ENCODE data around the gene MEGF6.

The MEGF6 gene

DNA sequence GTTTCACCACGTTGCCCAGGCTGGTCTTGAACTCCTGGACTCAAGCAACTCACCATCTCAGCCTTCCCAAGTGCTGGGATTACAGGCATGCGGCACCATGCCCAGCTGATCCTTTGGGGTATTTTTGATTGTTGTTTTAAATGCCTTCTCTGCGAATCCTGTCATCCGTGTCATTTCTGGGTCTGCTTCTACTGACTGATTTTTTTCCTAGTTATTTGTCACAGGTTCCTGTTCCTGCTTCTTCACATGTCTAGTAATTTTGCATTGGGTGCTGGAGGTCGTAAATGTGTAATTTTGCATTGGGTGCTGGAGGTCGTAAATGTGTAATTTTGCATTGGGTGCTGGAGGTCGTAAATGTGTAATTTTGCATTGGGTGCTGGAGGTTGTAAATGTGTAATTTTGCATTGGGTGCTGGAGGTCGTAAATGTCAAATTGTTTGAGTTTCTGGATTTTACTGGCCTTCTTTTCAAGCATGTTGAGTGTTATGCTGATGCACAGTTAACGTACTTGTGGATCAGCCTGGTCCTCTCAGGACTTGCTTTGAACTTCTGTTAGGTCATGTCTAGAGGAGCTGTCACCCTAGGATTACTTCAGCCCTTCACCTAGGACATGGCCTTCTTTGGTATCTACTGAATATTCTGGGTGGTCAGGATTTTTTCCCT is 161.0 kb downstream of the MEGF6 start:
- H3K36me3 ChIP-seq = no peaks in the 10 kb centered on the region
- H3K4me2 ChIP-seq = no peak overlapping the region
- H4K20me1 ChIP-seq = peaks cover 20% of the 10 kb centered on the region
- H3K4me3 ChIP-seq = no peak overlapping the region
- no peak overlapping the region for H3K9ac ChIP-seq
- peaks cover 16% of the 10 kb centered on the region; the same call in 1 of the 2 replicates for H3K9me3 ChIP-seq
- H3K27ac ChIP-seq = no peak overlapping the region
- peaks cover 7% of the 10 kb centered on the region; the same call in 1 of the 2 replicates for H3K27me3 ChIP-seq
- H3K4me1 ChIP-seq = peaks cover 21% of the 10 kb centered on the region
- no peak for TF ChIP-seq Cebpa-rat (IDR thresholded peaks at IDR 0.05)

- Histone ChIP-seq H3K9me3 (peaks cover 16% of the 10 kb centered on the region; the same call in 1 of the 2 replicates), H3K9ac (no peak overlapping the region), H3K36me3 (no peaks in the 10 kb centered on the region), H3K27ac (no peak overlapping the region), H3K4me3 (no peak overlapping the region), H3K4me2 (no peak overlapping the region), H3K4me1 (no peaks in the 10 kb centered on the region), H4K20me1 (no peaks in the 10 kb centered on the region), H3K27me3 (0 out of 2 replicates have a peak, but pooled peaks cover 11% of the 10 kb centered on the region)
- no peak for TF ChIP-seq Cebpa-rat (IDR thresholded peaks at IDR 0.05)
Measured at GRCh38 chr1:3444736-3445135, 166.6 kb downstream of the MEGF6 start.

- Histone ChIP-seq H3K4me1 (no peaks in the 10 kb centered on the region), H3K9me3 (peaks cover 16% of the 10 kb centered on the region; the same call in 1 of the 2 replicates), H3K9ac (no peak overlapping the region), H3K27ac (no peak overlapping the region), H3K36me3 (no peaks in the 10 kb centered on the region), H3K4me2 (no peak overlapping the region), H3K27me3 (0 out of 2 replicates have a peak, but pooled peaks cover 11% of the 10 kb centered on the region), H3K4me3 (no peak overlapping the region), H4K20me1 (no peaks in the 10 kb centered on the region)
- no peak for TF ChIP-seq Cebpa-rat (IDR thresholded peaks at IDR 0.05)
Measured at GRCh38 chr1:3444298-3444697, 167.0 kb downstream of the MEGF6 start.

- Histone ChIP-seq H3K27me3 (0 out of 2 replicates have a peak, but pooled peaks cover 11% of the 10 kb centered on the region), H3K4me3 (no peak overlapping the region), H3K27ac (no peak overlapping the region), H3K36me3 (no peaks in the 10 kb centered on the region), H3K4me1 (no peaks in the 10 kb centered on the region), H3K4me2 (no peak overlapping the region), H3K9me3 (peaks cover 16% of the 10 kb centered on the region; the same call in 1 of the 2 replicates), H3K9ac (no peak overlapping the region), H4K20me1 (no peaks in the 10 kb centered on the region)
- TF ChIP-seq Cebpa-rat (IDR thresholded peaks at IDR 0.05) = no peak
Measured at GRCh38 chr1:3443807-3444206, 167.5 kb downstream of the MEGF6 start.

GRCh38 chr1:3442901-3443300 is 168.4 kb downstream of the MEGF6 start:
- no peak for TF ChIP-seq Cebpa-rat (IDR thresholded peaks at IDR 0.05)
- H3K36me3 ChIP-seq = no peaks in the 10 kb centered on the region
- no peak overlapping the region for H3K9ac ChIP-seq
- H3K27ac ChIP-seq = no peak overlapping the region
- no peak overlapping the region for H3K4me3 ChIP-seq
- H4K20me1 ChIP-seq = no peaks in the 10 kb centered on the region
- no peak overlapping the region for H3K4me2 ChIP-seq
- H3K9me3 ChIP-seq = peaks cover 14% of the 10 kb centered on the region; the same call in 1 of the 2 replicates
- H3K27me3 ChIP-seq = 0 out of 2 replicates have a peak, but pooled peaks cover 11% of the 10 kb centered on the region
- H3K4me1 ChIP-seq = no peaks in the 10 kb centered on the region

GRCh38 chr1:3442331-3442730 is 169.0 kb downstream of the MEGF6 start:
- peaks cover 9% of the 10 kb centered on the region; the same call in 1 of the 2 replicates for H3K9me3 ChIP-seq
- 0 out of 2 replicates have a peak, but pooled peaks cover 11% of the 10 kb centered on the region for H3K27me3 ChIP-seq
- TF ChIP-seq Cebpa-rat (IDR thresholded peaks at IDR 0.05) = no peak
- no peaks in the 10 kb centered on the region for H3K36me3 ChIP-seq
- no peak overlapping the region for H3K4me3 ChIP-seq
- H3K4me2 ChIP-seq = no peak overlapping the region
- no peaks in the 10 kb centered on the region for H4K20me1 ChIP-seq
- no peak overlapping the region for H3K27ac ChIP-seq
- no peaks in the 10 kb centered on the region for H3K4me1 ChIP-seq
- no peak overlapping the region for H3K9ac ChIP-seq

GRCh38 chr1:3441880-3442279 is 169.4 kb downstream of the MEGF6 start:
- H3K9me3 ChIP-seq = peaks cover 6% of the 10 kb centered on the region; the same call in 1 of the 2 replicates
- H3K4me2 ChIP-seq = no peak overlapping the region

GRCh38 chr1:3441410-3441847 is 169.9 kb downstream of the MEGF6 start:
- Histone ChIP-seq H3K4me2 (no peak overlapping the region), H4K20me1 (no peaks in the 10 kb centered on the region), H3K4me3 (no peak overlapping the region), H3K36me3 (no peaks in the 10 kb centered on the region), H3K27ac (no peak overlapping the region), H3K27me3 (0 out of 2 replicates have a peak, but pooled peaks cover 11% of the 10 kb centered on the region), H3K9ac (no peak overlapping the region), H3K9me3 (peaks cover 6% of the 10 kb centered on the region; the same call in 1 of the 2 replicates), H3K4me1 (no peaks in the 10 kb centered on the region)
- TF ChIP-seq Cebpa-rat (IDR thresholded peaks at IDR 0.05) = no peak

More at GRCh38 chr1:3441880-3442279, 169.4 kb downstream of the MEGF6 start:
- Histone ChIP-seq H3K27ac (no peak overlapping the region), H3K9ac (no peak overlapping the region), H4K20me1 (no peaks in the 10 kb centered on the region), H3K4me1 (no peaks in the 10 kb centered on the region), H3K27me3 (0 out of 2 replicates have a peak, but pooled peaks cover 11% of the 10 kb centered on the region), H3K4me3 (no peak overlapping the region), H3K36me3 (no peaks in the 10 kb centered on the region)
- no peak for TF ChIP-seq Cebpa-rat (IDR thresholded peaks at IDR 0.05)

DNA sequence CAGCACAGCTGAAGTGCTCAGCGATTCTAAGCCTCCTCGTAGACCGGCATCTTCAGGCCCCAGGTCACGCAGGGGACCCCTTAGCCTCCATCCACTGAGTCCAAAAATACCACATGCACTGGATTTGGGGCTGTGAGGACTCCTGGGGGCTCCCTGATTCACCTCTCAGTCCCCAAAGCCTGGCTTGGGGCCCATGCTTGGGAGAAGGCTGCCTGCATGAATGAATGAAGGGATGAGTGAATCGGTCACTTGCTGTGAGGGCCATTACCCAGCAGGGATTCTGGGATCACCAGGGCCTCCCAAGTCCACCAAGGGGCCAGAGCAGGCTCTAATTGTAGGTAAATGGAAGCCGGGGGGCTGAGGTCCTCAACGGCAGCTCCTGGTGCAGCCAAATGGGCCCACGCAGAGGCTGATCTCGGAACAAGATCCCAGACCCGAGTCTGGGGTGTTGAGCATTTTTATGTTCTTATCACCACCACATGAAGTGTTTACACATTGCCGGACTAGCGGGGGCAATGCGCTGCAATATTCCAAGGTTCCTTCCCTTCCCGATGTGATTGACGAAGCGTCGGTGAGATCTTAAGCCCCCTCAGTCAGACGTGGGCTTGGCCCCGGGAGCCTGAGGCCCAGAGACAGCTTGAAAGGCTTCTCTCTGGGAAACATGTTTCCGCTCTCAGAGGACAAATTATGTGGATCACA is 170.4 kb downstream of the MEGF6 start:
- no peak overlapping the region for H3K4me3 ChIP-seq
- H3K4me1 ChIP-seq = no peaks in the 10 kb centered on the region
- no peak overlapping the region for H3K9ac ChIP-seq
- no peak overlapping the region for H3K27ac ChIP-seq
- TF ChIP-seq Cebpa-rat (IDR thresholded peaks at IDR 0.05) = no peak
- peaks cover 2% of the 10 kb centered on the region; the same call in 1 of the 2 replicates for H3K9me3 ChIP-seq
- H3K4me2 ChIP-seq = no peak overlapping the region
- H4K20me1 ChIP-seq = no peaks in the 10 kb centered on the region
- H3K36me3 ChIP-seq = no peaks in the 10 kb centered on the region
- H3K27me3 ChIP-seq = 0 out of 2 replicates have a peak, but pooled peaks cover 11% of the 10 kb centered on the region

- no peak overlapping the region for H3K4me3 ChIP-seq
- no peak overlapping the region for H3K4me2 ChIP-seq
- H3K9ac ChIP-seq = no peak overlapping the region
- H3K27ac ChIP-seq = no peak overlapping the region
- no peaks in the 10 kb centered on the region for H3K9me3 ChIP-seq
- no peaks in the 10 kb centered on the region for H4K20me1 ChIP-seq
- H3K4me1 ChIP-seq = no peaks in the 10 kb centered on the region
- TF ChIP-seq Cebpa-rat (IDR thresholded peaks at IDR 0.05) = no peak
- H3K36me3 ChIP-seq = no peaks in the 10 kb centered on the region
- peaks cover 16% of the 10 kb centered on the region; the same call in 1 of the 2 replicates for H3K27me3 ChIP-seq
Measured at GRCh38 chr1:3440300-3440681, 171.0 kb downstream of the MEGF6 start.
